NT2/D1 (cell line): ENCODE data around the gene TBXAS1.

ENCODE experiments used
- DNase-seq: peaks from one replicate; pipeline ENCODE4 v3.0.0-alpha.2; 2011; ENCODE audit warnings: low read depth, low spot score
- H3K27me3 ChIP-seq: 2 replicates; pipeline ENCODE4 v1.6.0; 2011; ENCODE audit warnings: mild to moderate bottlenecking; ENCODE audit not compliant: insufficient read length, insufficient read depth
- H3K36me3 ChIP-seq: 2 replicates; pipeline ENCODE4 v1.6.1; 2011; ENCODE audit warnings: mild to moderate bottlenecking, low read length, mixed read lengths; ENCODE audit not compliant: insufficient read depth, insufficient read length
- H3K4me1 ChIP-seq: 2 replicates; pipeline ENCODE4 v1.5.1; 2011; ENCODE audit not compliant: insufficient read depth, insufficient read length
- H3K4me3 ChIP-seq: 2 replicates; pipeline ENCODE4 v1.5.1; 2011; ENCODE audit warnings: low read depth; ENCODE audit not compliant: insufficient read length
- H3K9ac ChIP-seq: 2 replicates; pipeline ENCODE4 v1.6.0; 2011; ENCODE audit warnings: low read depth; ENCODE audit not compliant: insufficient read length
- H3K9me3 ChIP-seq: 2 replicates; pipeline ENCODE4 v1.5.1; 2011; ENCODE audit warnings: mild to moderate bottlenecking, low read length; ENCODE audit not compliant: insufficient read depth
- SUZ12 ChIP-seq: IDR thresholded peaks from 2 replicates; pipeline ENCODE4 v1.6.1; 2011; ENCODE audit not compliant: insufficient read length, insufficient read depth; ENCODE audit errors: extremely low read depth
- YY1 ChIP-seq: IDR thresholded peaks from 2 replicates; pipeline ENCODE4 v1.6.1; 2011; ENCODE audit not compliant: insufficient read length, insufficient read depth
- ZNF274 ChIP-seq: IDR thresholded peaks from 2 replicates; pipeline ENCODE4 v1.6.1; 2011; ENCODE audit warnings: mild to moderate bottlenecking, low read depth, low read length

Gene TBXAS1

GRCh38 chr7:139960157-139960556 is 131.1 kb downstream of the TBXAS1 start:
- Histone ChIP-seq H3K9me3 (no peaks in the 10 kb centered on the region), H3K27me3 (no peaks in the 10 kb centered on the region), H3K36me3 (no peaks in the 10 kb centered on the region), H3K9ac (no peak overlapping the region), H3K4me3 (peak overlapping the region; percentile 4), H3K4me1 (peaks cover 2% of the 10 kb centered on the region)
- DNase-seq, result no peak
- TF ChIP-seq ZNF274, result no peak
- no peak for TF ChIP-seq YY1
- no peak for TF ChIP-seq SUZ12

GRCh38 chr7:139965942-139966628 is 137.0 kb downstream of the TBXAS1 start:
- H3K4me1 ChIP-seq, result no peaks in the 10 kb centered on the region
- no peaks in the 10 kb centered on the region for H3K9me3 ChIP-seq
- no peak overlapping the region for H3K9ac ChIP-seq
- TF ChIP-seq ZNF274 (no peak), SUZ12 (no peak), YY1 (no peak)
- H3K36me3 ChIP-seq, result no peaks in the 10 kb centered on the region
- no peaks in the 10 kb centered on the region for H3K27me3 ChIP-seq
- no peak for DNase-seq
- no peak overlapping the region for H3K4me3 ChIP-seq

- no peaks in the 10 kb centered on the region for H3K27me3 ChIP-seq
- H3K9me3 ChIP-seq, result no peaks in the 10 kb centered on the region
- no peaks in the 10 kb centered on the region for H3K4me1 ChIP-seq
- no peaks in the 10 kb centered on the region for H3K36me3 ChIP-seq
- no peak for DNase-seq
- no peak overlapping the region for H3K9ac ChIP-seq
- H3K4me3 ChIP-seq, result no peak overlapping the region
- no peak for TF ChIP-seq ZNF274
- TF ChIP-seq SUZ12, result no peak
- TF ChIP-seq YY1, result no peak
Observed at GRCh38 chr7:139966949-139967348, 137.9 kb downstream of the TBXAS1 start.

- Histone ChIP-seq H3K9ac (no peak overlapping the region), H3K4me3 (no peak overlapping the region), H3K27me3 (no peaks in the 10 kb centered on the region), H3K4me1 (peaks cover 5% of the 10 kb centered on the region), H3K36me3 (no peaks in the 10 kb centered on the region), H3K9me3 (no peaks in the 10 kb centered on the region)
- TF ChIP-seq ZNF274, result no peak
- no peak for TF ChIP-seq YY1
- no peak for TF ChIP-seq SUZ12
- no peak for DNase-seq
Observed at GRCh38 chr7:139968931-139969330, 139.9 kb downstream of the TBXAS1 start.

- Histone ChIP-seq H3K9me3 (no peaks in the 10 kb centered on the region), H3K9ac (no peak overlapping the region), H3K36me3 (no peaks in the 10 kb centered on the region), H3K27me3 (no peaks in the 10 kb centered on the region), H3K4me3 (no peak overlapping the region), H3K4me1 (peaks cover 5% of the 10 kb centered on the region)
- no peak for TF ChIP-seq ZNF274
- no peak for TF ChIP-seq YY1
- no peak for TF ChIP-seq SUZ12
- DNase-seq, result peak; percentile 68
Observed at GRCh38 chr7:139972029-139972428, 143.0 kb downstream of the TBXAS1 start.

GRCh38 chr7:139973101-139974050 is 144.3 kb downstream of the TBXAS1 start:
- no peaks in the 10 kb centered on the region for H3K36me3 ChIP-seq
- H3K9me3 ChIP-seq, result no peaks in the 10 kb centered on the region
- DNase-seq, result no peak
- TF ChIP-seq ZNF274, result no peak
- no peak for TF ChIP-seq YY1
- no peak for TF ChIP-seq SUZ12
- H3K4me3 ChIP-seq, result no peak overlapping the region
- no peak overlapping the region for H3K9ac ChIP-seq
- H3K4me1 ChIP-seq, result peaks cover 5% of the 10 kb centered on the region
- no peaks in the 10 kb centered on the region for H3K27me3 ChIP-seq
